B cell (primary cell): ENCODE data around the gene PIGZ.

Experiments
- EZH2 ChIP-seq: IDR thresholded peaks from 2 replicates; pipeline ENCODE4 v1.6.1; 2012; ENCODE audit warnings: borderline replicate concordance, low read depth, mild to moderate bottlenecking, moderate library complexity, low read length; ENCODE audit not compliant: insufficient read depth, poor library complexity, severe bottlenecking
- TF ChIP-seq, protein P1 (sequence below): fragments of 200-600 bp; IDR thresholded peaks from one replicate; pipeline ENCODE4 v1.8.0; 2022; ENCODE audit warnings: antibody characterized with exemption, mild to moderate bottlenecking

DNA sequence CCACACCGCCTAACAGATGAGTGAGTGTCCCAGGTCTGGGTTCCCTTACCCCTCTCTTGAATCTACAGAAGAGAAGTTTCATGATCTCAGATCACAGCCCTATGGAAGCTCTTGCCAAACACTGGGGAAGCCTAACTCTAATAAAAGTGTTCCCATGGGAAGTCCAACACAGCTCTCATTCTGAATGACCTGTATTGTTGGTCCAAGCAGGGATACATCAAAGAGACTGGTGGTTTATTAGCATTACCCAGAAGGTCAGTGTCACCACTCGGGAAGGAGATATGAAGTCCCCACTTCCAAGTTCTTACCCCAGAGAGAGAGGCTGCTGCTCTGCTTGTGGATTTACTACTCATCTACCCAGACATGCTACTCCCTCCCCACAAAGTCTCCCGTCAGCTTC lies 17.3 kb downstream of the PIGZ start:
- TF ChIP-seq, protein P1, sequence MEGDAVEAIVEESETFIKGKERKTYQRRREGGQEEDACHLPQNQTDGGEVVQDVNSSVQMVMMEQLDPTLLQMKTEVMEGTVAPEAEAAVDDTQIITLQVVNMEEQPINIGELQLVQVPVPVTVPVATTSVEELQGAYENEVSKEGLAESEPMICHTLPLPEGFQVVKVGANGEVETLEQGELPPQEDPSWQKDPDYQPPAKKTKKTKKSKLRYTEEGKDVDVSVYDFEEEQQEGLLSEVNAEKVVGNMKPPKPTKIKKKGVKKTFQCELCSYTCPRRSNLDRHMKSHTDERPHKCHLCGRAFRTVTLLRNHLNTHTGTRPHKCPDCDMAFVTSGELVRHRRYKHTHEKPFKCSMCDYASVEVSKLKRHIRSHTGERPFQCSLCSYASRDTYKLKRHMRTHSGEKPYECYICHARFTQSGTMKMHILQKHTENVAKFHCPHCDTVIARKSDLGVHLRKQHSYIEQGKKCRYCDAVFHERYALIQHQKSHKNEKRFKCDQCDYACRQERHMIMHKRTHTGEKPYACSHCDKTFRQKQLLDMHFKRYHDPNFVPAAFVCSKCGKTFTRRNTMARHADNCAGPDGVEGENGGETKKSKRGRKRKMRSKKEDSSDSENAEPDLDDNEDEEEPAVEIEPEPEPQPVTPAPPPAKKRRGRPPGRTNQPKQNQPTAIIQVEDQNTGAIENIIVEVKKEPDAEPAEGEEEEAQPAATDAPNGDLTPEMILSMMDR = no peak
- no peak for TF ChIP-seq EZH2
